ENCODE measurements around the gene TCF3. TPM values are rescaled to one million over a fixed set of nuclear protein-coding genes. Genes with fewer than 3 reads are reported as not detected.

TCF3 gene
- total and polyA plus RNA-seq, 2 donors (not counting 3 experiments of a cell fraction or from before 2014, with no cell fraction given) = 147 to 193 TPM

GRCh38 chr19:1658150-1659083, 6.0 kb upstream of the TCF3 start:
- no peak overlapping the region for H3K4me2 ChIP-seq (ENCODE audit: insufficient read depth, low read length)
- BruUV-seq (replicated peaks) = no TSS peak
- intact Hi-C loops (cut with micrococcal nuclease) (no loop called here), dilution Hi-C loops (cut with MboI; ENCODE audit: extremely low pct_ligation_motif_present, low sequenced_read_pairs) (no loop called here)
- no peak for FAIRE-seq
- ChIA-PET POLR2A (no interaction called here), CTCF (interaction anchor here (0.6 to 1.8 kb wide), 2 partner anchors 14 to 112 kb away, joined by 3 to 8 read pairs; no protein-coding TSS in a partner anchor)
- H3K27ac ChIP-seq (ENCODE audit: insufficient read depth, low read depth, low read length) = no peak overlapping the region
- no peak for DNase-seq (ENCODE audit: low read depth, low spot score)
- no peak for TF ChIP-seq EZH2 (IDR thresholded peaks at IDR 0.05; ENCODE audit: borderline replicate concordance, low read depth, low read length, severe bottlenecking)
- TF ChIP-seq MYC (IDR thresholded peaks at IDR 0.05; ENCODE audit: low read depth, low read length) = no peak
- no peak for TF ChIP-seq POLR2A (IDR thresholded peaks at IDR 0.05; ENCODE audit: low read depth, low read length)
- no peak for TF ChIP-seq JUN (IDR thresholded peaks at IDR 0.05; ENCODE audit: borderline replicate concordance, insufficient read depth, insufficient read length, low read depth)
- H3K9me1 ChIP-seq (replicated peaks; ENCODE audit: control insufficient read depth, extremely low read depth, insufficient read depth, low read length) = no peaks in the 10 kb centered on the region
- no peaks in the 10 kb centered on the region for H3K79me2 ChIP-seq (ENCODE audit: control insufficient read depth, insufficient read depth, low read length)
- H3K9me3 ChIP-seq (replicated peaks; ENCODE audit: control insufficient read depth, insufficient read depth, low read length) = no peaks in the 10 kb centered on the region
- H3K4me1 ChIP-seq (ENCODE audit: control insufficient read depth, extremely low read depth, insufficient read depth, low read length) = no peaks in the 10 kb centered on the region
- H3K4me3 ChIP-seq (replicated peaks in 1 of 3; ENCODE audit: insufficient read depth in 1 of 3, low read depth in 1 of 3, low read length in 3 of 3) = no peak overlapping the region
- no peaks in the 10 kb centered on the region for H3K27me3 ChIP-seq (ENCODE audit: control insufficient read depth in 2 of 2, insufficient read depth in 2 of 2, low read length in 2 of 2)
- no peaks in the 10 kb centered on the region for H4K20me1 ChIP-seq (replicated peaks; ENCODE audit: control insufficient read depth, extremely low read depth, insufficient read depth, low read length)
- no peak overlapping the region for H2AFZ ChIP-seq (ENCODE audit: low read depth, low read length)
- no peak overlapping the region for H3K9ac ChIP-seq (replicated peaks; ENCODE audit: extremely low read depth, insufficient read depth, low read length)
- H3K36me3 ChIP-seq (ENCODE audit: control insufficient read depth in 2 of 2, extremely low read depth in 1 of 2, insufficient read depth in 2 of 2, low read length in 2 of 2) = no peaks in the 10 kb centered on the region

- no peaks in the 10 kb centered on the region for H3K79me2 ChIP-seq (ENCODE audit: control insufficient read depth, insufficient read depth, low read length)
- H4K20me1 ChIP-seq (replicated peaks; ENCODE audit: control insufficient read depth, extremely low read depth, insufficient read depth, low read length) = no peaks in the 10 kb centered on the region
- FAIRE-seq (no peak), DNase-seq (ENCODE audit: low read depth, low spot score) (no peak)
- BruUV-seq (replicated peaks) = no TSS peak
- no peaks in the 10 kb centered on the region for H3K4me1 ChIP-seq (ENCODE audit: control insufficient read depth, extremely low read depth, insufficient read depth, low read length)
- H3K36me3 ChIP-seq (ENCODE audit: control insufficient read depth in 2 of 2, extremely low read depth in 1 of 2, insufficient read depth in 2 of 2, low read length in 2 of 2) = no peaks in the 10 kb centered on the region
- ChIA-PET POLR2A (no interaction called here), CTCF (interaction anchor here (2.0 kb wide), 1 partner anchor 14 kb away, joined by 10 read pairs; no protein-coding TSS in a partner anchor)
- no peak overlapping the region for H3K9ac ChIP-seq (replicated peaks; ENCODE audit: extremely low read depth, insufficient read depth, low read length)
- H3K4me2 ChIP-seq (ENCODE audit: insufficient read depth, low read length) = no peak overlapping the region
- dilution Hi-C loops (cut with MboI; ENCODE audit: extremely low pct_ligation_motif_present, low sequenced_read_pairs) = no loop called here
- no peak overlapping the region for H3K4me3 ChIP-seq (replicated peaks in 1 of 3; ENCODE audit: insufficient read depth in 1 of 3, low read depth in 1 of 3, low read length in 3 of 3)
- intact Hi-C loops (cut with micrococcal nuclease) = no loop called here
- no peak for TF ChIP-seq CTCF (IDR thresholded peaks at IDR 0.05; ENCODE audit: extremely low read depth in 1 of 2, insufficient read depth in 1 of 2, low read depth in 1 of 2, low read length in 2 of 2)
- TF ChIP-seq MYC (IDR thresholded peaks at IDR 0.05; ENCODE audit: low read depth, low read length) = no peak
- no peak for TF ChIP-seq GATA2 (IDR thresholded peaks at IDR 0.05; ENCODE audit: insufficient read depth, insufficient read length, low read depth, low read length)
- TF ChIP-seq FOS (IDR thresholded peaks at IDR 0.05; ENCODE audit: borderline replicate concordance, insufficient read depth, low read length) = no peak
- TF ChIP-seq JUN (IDR thresholded peaks at IDR 0.05; ENCODE audit: borderline replicate concordance, insufficient read depth, insufficient read length, low read depth) = no peak
- TF ChIP-seq POLR2AphosphoS5 (IDR thresholded peaks at IDR 0.05; ENCODE audit: insufficient read depth, low read depth, low read length) = no peak
- no peak for TF ChIP-seq EZH2 (IDR thresholded peaks at IDR 0.05; ENCODE audit: borderline replicate concordance, low read depth, low read length, severe bottlenecking)
- TF ChIP-seq POLR2A (IDR thresholded peaks at IDR 0.05; ENCODE audit: low read depth, low read length) = no peak
- TF ChIP-seq MAX (IDR thresholded peaks at IDR 0.05; ENCODE audit: insufficient read depth, insufficient read length) = no peak
- no peak overlapping the region for H2AFZ ChIP-seq (ENCODE audit: low read depth, low read length)
- H3K27ac ChIP-seq (ENCODE audit: insufficient read depth, low read depth, low read length) = no peak overlapping the region
- H3K27me3 ChIP-seq (ENCODE audit: control insufficient read depth in 2 of 2, insufficient read depth in 2 of 2, low read length in 2 of 2) = no peaks in the 10 kb centered on the region
- no peaks in the 10 kb centered on the region for H3K9me3 ChIP-seq (replicated peaks; ENCODE audit: control insufficient read depth, insufficient read depth, low read length)
- no peaks in the 10 kb centered on the region for H3K9me1 ChIP-seq (replicated peaks; ENCODE audit: control insufficient read depth, extremely low read depth, insufficient read depth, low read length)
These were observed 5.3 kb upstream of the TCF3 start for GRCh38 chr19:1657746-1658145.
